ENCODE measurements around the gene CDHR3.

- TF ChIP-seq EZH2 (IDR thresholded peaks at IDR 0.05; ENCODE audit: borderline replicate concordance, low read length): no peak
- TF ChIP-seq CTCF (conservative IDR thresholded peaks at IDR 0.05 in 1 of 2, IDR thresholded peaks at IDR 0.05 in 1 of 2; ENCODE audit: extremely low read depth in 1 of 2, insufficient read depth in 1 of 2, low read depth in 1 of 2, low read length in 2 of 2): no peak
Observed at GRCh38 chr7:106001196-106001595, 38.1 kb downstream of the CDHR3 start.

Data from mammary epithelial cell (primary cell).